Kidney epithelial cell (primary cell): ENCODE measurements around the gene ABO. TPM values are rescaled to one million over a fixed set of nuclear protein-coding genes. Genes with fewer than 3 reads are reported as not detected.
"Not testable (repeated sequence)": the region's sequence is repeated elsewhere in the genome, so short reads cannot be mapped to it uniquely, and the experiment has no call there.

Experiments used
- DNase-seq: peaks from one replicate; pipeline ENCODE4 v3.0.0-alpha.2; 2010; ENCODE audit warnings: low read depth
- H3K27me3 ChIP-seq: 2 replicates; pipeline ENCODE4 v1.6.0; 2011; ENCODE audit warnings: low read length; ENCODE audit not compliant: control insufficient read depth, insufficient read depth
- H3K36me3 ChIP-seq: 2 replicates; pipeline ENCODE4 v1.5.1; 2011; ENCODE audit warnings: low read length; ENCODE audit not compliant: control insufficient read depth, insufficient read depth
- H3K4me3 ChIP-seq: 2 replicates; pipeline ENCODE4 v1.5.1; 2011; ENCODE audit warnings: low read depth, mild to moderate bottlenecking, control low read depth, low read length
- total RNA-seq: library from RNA; depleted of rRNA; stranded (reverse); fragments of >200 nt; gene quantifications from 2 replicates; pipeline ENCODE4 v1.2.3, GENCODE V29; 2015
- TF ChIP-seq, protein P1 (sequence below): IDR thresholded peaks from 2 replicates; pipeline ENCODE4 v1.5.1; 2011; ENCODE audit warnings: mild to moderate bottlenecking, moderate library complexity, low read length, control low read depth, inconsistent platforms; ENCODE audit not compliant: insufficient read depth, poor library complexity, severe bottlenecking

Gene ABO
- total RNA-seq, 1 donor from 2014 or later, result 1.8 TPM

DNA sequence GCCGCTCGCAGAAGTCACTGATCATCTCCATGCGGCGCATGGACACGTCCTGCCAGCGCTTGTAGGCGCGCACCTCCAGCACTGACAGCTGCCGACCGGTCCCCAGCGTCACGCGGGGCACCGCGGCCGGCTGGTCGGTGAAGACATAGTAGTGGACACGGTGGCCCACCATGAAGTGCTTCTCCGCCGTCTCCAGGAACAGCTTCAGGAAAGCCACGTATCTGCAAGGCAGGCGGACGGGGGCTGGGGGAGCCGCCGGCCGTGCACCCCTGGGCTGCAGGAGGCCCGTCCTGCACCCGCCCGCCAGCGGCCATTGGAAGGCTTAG lies 18.9 kb downstream of the ABO start:
- DNase-seq, result no peak
- no peaks in the 10 kb centered on the region for H3K27me3 ChIP-seq
- H3K36me3 ChIP-seq, result no peaks in the 10 kb centered on the region
- H3K4me3 ChIP-seq, result no peak overlapping the region
- TF ChIP-seq, protein P1, sequence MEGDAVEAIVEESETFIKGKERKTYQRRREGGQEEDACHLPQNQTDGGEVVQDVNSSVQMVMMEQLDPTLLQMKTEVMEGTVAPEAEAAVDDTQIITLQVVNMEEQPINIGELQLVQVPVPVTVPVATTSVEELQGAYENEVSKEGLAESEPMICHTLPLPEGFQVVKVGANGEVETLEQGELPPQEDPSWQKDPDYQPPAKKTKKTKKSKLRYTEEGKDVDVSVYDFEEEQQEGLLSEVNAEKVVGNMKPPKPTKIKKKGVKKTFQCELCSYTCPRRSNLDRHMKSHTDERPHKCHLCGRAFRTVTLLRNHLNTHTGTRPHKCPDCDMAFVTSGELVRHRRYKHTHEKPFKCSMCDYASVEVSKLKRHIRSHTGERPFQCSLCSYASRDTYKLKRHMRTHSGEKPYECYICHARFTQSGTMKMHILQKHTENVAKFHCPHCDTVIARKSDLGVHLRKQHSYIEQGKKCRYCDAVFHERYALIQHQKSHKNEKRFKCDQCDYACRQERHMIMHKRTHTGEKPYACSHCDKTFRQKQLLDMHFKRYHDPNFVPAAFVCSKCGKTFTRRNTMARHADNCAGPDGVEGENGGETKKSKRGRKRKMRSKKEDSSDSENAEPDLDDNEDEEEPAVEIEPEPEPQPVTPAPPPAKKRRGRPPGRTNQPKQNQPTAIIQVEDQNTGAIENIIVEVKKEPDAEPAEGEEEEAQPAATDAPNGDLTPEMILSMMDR, result no peak

DNA sequence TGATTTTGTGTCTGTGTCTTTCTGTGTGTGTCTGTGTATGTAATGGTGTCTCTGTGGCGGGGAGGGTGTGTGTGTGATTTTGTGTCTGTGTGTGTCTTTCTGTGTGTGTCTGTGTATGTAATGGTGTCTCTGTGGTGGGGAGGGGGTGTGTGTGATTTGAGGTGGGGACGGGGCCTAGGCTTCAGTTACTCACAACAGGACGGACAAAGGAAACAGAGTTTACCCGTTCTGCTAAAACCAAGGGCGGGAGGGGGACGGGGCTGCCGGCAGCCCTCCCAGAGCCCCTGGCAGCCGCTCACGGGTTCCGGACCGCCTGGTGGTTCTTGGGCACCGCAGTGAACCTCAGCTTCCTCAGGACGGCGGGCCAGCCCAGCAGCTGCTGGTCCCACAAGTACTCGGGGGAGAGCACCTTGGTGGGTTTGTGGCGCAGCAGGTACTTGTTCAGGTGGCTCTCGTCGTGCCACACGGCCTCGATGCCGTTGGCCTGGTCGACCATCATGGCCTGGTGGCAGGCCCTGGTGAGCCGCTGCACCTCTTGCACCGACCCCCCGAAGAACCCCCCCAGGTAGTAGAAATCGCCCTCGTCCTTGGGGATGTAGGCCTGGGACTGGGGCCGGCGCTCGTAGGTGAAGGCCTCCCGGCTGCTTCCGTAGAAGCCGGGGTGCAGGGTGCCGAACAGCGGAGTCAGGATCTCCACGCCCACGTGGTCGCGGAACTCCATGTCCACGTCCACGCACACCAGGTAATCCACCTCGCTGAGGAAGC lies 19.4 kb downstream of the ABO start:
- TF ChIP-seq, protein P1, result no peak
- Histone ChIP-seq H3K36me3 (no peaks in the 10 kb centered on the region), H3K27me3 (no peaks in the 10 kb centered on the region), H3K4me3 (no peak overlapping the region)
- no peak for DNase-seq

DNA sequence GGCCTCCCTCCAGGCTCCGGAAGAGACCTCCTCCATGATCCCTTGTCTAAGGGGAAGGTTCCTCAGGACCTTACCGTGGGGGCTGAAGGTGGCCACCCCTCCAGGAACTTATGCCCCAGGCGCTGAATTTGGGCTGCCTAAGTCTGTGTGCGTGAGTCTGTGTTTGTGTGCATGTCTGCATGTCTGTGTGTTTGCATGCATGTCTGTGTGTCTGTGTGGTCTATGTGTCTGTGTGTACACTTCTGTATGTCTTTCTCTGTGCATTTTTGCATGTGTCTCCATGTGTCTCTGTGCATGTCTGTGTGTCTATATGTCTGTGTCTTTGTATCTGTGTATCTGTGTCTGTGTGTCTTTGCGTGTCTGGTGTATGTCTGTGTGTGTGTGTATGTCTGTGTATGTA lies 20.5 kb downstream of the ABO start:
- H3K4me3 ChIP-seq, result no peak overlapping the region
- H3K36me3 ChIP-seq, result no peaks in the 10 kb centered on the region
- peaks cover 2% of the 10 kb centered on the region for H3K27me3 ChIP-seq
- TF ChIP-seq, protein P1, result no peak
- no peak for DNase-seq

DNA sequence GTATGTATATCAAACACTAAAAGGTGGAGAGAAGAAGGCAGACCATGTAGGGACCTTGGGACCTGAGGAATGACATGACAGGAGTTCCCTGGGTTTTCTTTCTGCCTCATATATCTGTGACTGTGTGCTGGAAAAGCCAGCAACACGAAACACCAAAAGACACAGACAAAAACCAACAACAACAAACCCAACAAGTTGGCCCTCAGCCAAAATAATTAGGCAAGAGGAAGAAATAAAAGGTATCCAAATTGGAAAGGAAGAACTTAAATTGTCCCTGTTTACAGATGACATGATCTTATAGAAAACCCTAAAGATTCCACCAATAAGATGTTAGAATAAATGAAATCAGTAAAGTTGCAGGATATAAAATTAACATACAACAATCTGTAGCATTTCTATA lies 21.7 kb downstream of the ABO start:
- DNase-seq, result no peak
- Histone ChIP-seq H3K4me3 (no peak overlapping the region), H3K27me3 (peaks cover 3% of the 10 kb centered on the region), H3K36me3 (no peaks in the 10 kb centered on the region)
- TF ChIP-seq, protein P1, result no peak

DNA sequence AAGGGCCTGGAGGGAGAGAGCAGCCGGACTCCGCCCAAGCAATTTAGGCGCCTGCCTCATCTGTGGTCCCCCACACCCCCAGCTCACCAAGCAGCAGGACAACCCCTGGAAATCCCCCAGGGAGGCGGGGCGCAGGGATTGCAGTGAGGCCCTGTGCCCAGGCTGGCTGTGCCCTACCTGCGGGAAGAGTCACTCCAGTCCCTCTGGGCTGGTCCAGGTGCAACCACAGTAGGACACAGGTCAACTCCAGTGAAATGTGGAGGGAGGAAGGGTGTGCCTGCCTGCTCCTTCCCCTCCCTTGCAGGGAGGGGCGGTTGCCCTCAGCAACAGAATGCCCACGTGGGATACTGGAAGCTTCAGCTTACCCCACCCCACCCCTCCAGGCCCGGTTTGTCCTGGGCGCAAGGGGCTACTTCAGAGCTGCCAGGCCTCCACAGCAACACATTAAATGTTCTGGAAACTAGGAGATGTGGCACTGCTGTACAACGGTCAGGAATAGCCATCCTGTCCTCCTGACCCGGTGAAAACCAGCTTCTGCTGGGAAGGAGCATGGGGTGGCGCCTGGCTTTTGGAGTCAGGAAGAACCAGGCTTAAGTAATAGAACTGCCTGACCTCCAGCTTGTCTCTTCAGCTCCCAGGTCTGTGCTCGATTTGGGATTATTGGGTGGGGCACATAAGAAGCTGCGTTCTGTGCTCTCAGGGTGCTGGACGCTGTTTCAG lies 22.5 kb downstream of the ABO start:
- Histone ChIP-seq H3K4me3 (no peak overlapping the region), H3K27me3 (peaks cover 5% of the 10 kb centered on the region), H3K36me3 (no peaks in the 10 kb centered on the region)
- TF ChIP-seq, protein P1, result no peak
- no peak for DNase-seq

DNA sequence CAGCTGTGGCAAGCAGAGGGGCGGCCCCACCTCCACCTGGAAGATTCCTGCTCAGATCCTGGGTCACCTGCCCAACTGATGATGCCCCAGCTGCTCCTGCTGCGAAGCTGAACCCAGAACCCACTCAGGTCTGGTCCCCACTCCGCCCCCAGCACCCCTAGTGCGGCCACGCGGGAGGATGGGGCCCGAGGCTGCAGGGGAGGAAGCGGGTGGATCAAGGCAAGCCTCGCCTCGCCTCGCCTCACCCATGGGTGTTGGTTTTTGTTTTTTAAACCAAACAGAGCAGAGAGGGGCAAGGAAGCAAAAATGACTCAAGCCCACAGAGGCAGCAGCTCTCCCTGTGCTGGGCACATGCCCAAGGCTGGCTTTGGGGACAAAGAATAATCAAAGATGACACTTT lies 23.2 kb downstream of the ABO start:
- no peak for DNase-seq
- Histone ChIP-seq H3K4me3 (no peak overlapping the region), H3K36me3 (no peaks in the 10 kb centered on the region), H3K27me3 (peaks cover 5% of the 10 kb centered on the region)
- TF ChIP-seq, protein P1, result no peak

DNA sequence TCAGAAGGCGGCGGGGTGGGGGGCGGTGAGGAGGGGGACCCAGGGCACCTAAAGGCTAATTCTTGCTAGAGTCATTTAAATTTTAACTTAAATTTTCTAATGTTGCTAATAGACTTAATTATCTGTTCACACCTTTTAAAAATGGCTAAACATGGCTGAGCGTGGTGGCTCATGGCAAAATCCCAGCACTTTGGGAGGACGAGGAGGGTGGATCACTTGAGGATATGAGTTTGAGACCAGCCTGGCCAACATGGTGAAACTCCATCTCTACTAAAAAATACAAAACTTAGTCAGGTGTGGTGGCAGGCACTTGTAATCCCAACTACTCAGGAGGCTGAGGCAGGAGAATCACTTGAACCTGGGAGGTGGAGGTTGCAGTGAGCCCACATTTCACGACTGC lies 23.8 kb downstream of the ABO start:
- not testable (repeated sequence) for H3K27me3 ChIP-seq, H3K36me3 ChIP-seq, H3K4me3 ChIP-seq, DNase-seq
